SK-N-MC (cell line): Measurements from ENCODE around the gene SOX4.

Source experiments
- EZH2 ChIP-seq: fragments of 200-600 bp; sonication (generic); IDR thresholded peaks from one replicate; pipeline ENCODE4 v1.6.1; 2017; ENCODE audit warnings: antibody characterized with exemption
- FOXP2 ChIP-seq: optimal IDR thresholded peaks from 2 replicates; pipeline ENCODE3; 2011; ENCODE audit warnings: mild to moderate bottlenecking, moderate library complexity; ENCODE audit not compliant: insufficient read depth; ENCODE audit errors: extremely low read length, control extremely low read depth
- POLR2AphosphoS5 ChIP-seq: IDR thresholded peaks from 2 replicates; pipeline ENCODE4 v1.6.1; 2012; ENCODE audit warnings: mild to moderate bottlenecking, low read depth, low read length, borderline replicate concordance

GRCh38 chr6:21590346-21590745 is 3.2 kb upstream of the SOX4 start:
- no peak for TF ChIP-seq POLR2AphosphoS5
- TF ChIP-seq EZH2, result no peak
- no peak for TF ChIP-seq FOXP2
